Skeletal muscle satellite cell (primary cell): Measurements from ENCODE around the gene PADI4.
A peak's percentile ranks its signal among the peaks of the same experiment; 100 is the strongest.

Experiments used
- H3K27me3 ChIP-seq: 2 replicates; pipeline ENCODE4 v1.7.0; 2013; ENCODE audit warnings: low read length; ENCODE audit not compliant: control insufficient read depth, insufficient read depth
- H3K36me3 ChIP-seq: 2 replicates; pipeline ENCODE4 v1.7.0; 2013; ENCODE audit warnings: mild to moderate bottlenecking, control low read depth, low read length; ENCODE audit not compliant: insufficient read depth
- H3K4me1 ChIP-seq: 2 replicates; pipeline ENCODE4 v1.7.0; 2013; ENCODE audit warnings: low read length; ENCODE audit not compliant: control insufficient read depth, insufficient read depth
- H3K4me2 ChIP-seq: 2 replicates; pipeline ENCODE4 v1.7.0; 2013; ENCODE audit warnings: mild to moderate bottlenecking, low read length
- H3K4me3 ChIP-seq: 2 replicates; pipeline ENCODE4 v1.7.0; 2013; ENCODE audit warnings: low read length
- H3K9ac ChIP-seq: 2 replicates; pipeline ENCODE4 v1.7.0; 2013; ENCODE audit warnings: mild to moderate bottlenecking, low read depth, low read length, moderate library complexity
- H3K9me3 ChIP-seq: replicated peaks from 2 replicates; pipeline ENCODE4 v1.7.0; 2013; ENCODE audit warnings: mild to moderate bottlenecking, control low read depth, low read length

Gene PADI4

DNA sequence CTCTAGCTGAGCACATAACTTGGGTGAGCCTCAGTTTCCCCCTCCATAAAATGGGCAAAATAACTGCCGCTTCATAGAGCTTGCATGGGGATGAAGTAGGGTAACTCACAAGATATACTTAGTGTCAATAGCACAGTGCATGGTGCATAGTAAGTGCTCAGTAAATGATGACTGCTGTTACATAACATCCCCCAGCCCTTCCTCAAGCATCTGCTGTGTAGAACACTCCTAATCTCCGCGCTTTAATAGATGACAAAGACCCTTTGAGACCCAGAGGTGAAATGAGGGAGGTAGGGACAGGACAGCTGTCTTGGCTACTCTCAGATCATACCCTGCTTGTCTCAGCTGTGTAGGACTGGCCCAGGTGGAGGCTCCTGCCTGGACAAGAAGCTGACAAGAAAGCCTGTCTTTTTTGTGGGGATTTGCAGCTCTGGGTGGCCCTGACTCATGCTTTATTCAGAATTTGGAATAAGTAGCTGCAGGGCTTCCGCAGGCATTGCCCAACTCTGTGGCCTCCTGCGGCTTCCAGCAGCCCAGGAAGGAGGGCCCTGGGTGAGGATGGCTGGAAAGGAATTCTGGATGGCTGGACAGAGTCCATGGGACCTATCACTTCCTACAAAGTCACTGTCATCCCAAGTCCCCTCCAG, 20.7 kb upstream of the PADI4 start:
- H3K36me3 ChIP-seq: no peaks in the 10 kb centered on the region
- H3K9ac ChIP-seq: no peak overlapping the region
- H3K4me1 ChIP-seq: peaks cover 10% of the 10 kb centered on the region
- no peaks in the 10 kb centered on the region for H3K9me3 ChIP-seq
- H3K4me3 ChIP-seq: no peak overlapping the region
- peak overlapping the region; percentile 23 for H3K4me2 ChIP-seq
- peaks cover 58% of the 10 kb centered on the region for H3K27me3 ChIP-seq

DNA sequence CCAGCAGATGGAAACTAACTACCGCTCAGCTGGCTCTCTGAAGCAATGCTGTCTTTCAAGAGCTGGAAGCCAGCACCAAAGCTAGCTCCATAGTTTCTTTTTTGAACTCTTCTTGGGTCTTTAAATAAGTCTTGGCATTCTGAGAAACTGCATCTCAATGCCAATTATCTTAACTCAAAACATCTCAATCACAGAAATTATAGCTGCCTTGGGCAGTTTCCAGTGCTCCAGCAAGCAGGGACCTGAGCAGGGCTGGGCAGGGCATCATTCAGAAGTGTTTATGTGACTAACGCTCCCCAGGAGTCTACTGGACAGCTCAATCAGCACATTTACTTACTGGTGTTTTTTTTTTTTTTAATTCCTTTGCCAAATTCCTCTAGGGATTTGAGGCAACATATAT, 18.3 kb upstream of the PADI4 start:
- Histone ChIP-seq H3K36me3 (no peaks in the 10 kb centered on the region), H3K27me3 (peaks cover 46% of the 10 kb centered on the region), H3K9me3 (no peaks in the 10 kb centered on the region), H3K4me3 (no peak overlapping the region), H3K4me1 (peaks cover 10% of the 10 kb centered on the region), H3K9ac (no peak overlapping the region), H3K4me2 (peak overlapping the region; percentile 17)

DNA sequence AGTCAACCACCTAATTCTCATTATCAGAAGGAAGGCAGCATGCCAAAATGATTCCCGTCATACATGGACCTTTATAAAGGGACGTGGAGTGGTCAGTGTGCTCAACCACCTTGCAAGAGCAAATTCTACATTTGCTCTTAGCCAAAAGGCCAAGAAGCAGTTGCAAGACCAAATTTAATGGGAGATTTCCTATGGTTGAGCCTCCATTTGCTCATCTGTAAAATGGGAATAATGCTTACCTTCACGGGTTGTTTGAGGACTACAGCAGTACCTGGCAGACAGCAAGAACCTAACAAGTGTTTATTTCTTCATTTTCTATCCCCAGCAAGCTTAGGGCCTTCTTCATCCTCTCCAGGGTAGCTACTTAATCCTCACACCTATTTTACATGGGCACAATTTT, 17.4 kb upstream of the PADI4 start:
- Histone ChIP-seq H3K4me2 (no peak overlapping the region), H3K9me3 (no peaks in the 10 kb centered on the region), H3K9ac (no peak overlapping the region), H3K36me3 (no peaks in the 10 kb centered on the region), H3K4me1 (peaks cover 10% of the 10 kb centered on the region), H3K27me3 (peaks cover 39% of the 10 kb centered on the region), H3K4me3 (no peak overlapping the region)

- no peaks in the 10 kb centered on the region for H3K36me3 ChIP-seq
- H3K9me3 ChIP-seq: no peaks in the 10 kb centered on the region
- H3K27me3 ChIP-seq: peaks cover 40% of the 10 kb centered on the region
- peaks cover 3% of the 10 kb centered on the region for H3K4me1 ChIP-seq
- H3K4me2 ChIP-seq: no peak overlapping the region
- H3K9ac ChIP-seq: no peak overlapping the region
- no peak overlapping the region for H3K4me3 ChIP-seq
Measured at GRCh38 chr1:17292299-17293160, 15.5 kb upstream of the PADI4 start.

DNA sequence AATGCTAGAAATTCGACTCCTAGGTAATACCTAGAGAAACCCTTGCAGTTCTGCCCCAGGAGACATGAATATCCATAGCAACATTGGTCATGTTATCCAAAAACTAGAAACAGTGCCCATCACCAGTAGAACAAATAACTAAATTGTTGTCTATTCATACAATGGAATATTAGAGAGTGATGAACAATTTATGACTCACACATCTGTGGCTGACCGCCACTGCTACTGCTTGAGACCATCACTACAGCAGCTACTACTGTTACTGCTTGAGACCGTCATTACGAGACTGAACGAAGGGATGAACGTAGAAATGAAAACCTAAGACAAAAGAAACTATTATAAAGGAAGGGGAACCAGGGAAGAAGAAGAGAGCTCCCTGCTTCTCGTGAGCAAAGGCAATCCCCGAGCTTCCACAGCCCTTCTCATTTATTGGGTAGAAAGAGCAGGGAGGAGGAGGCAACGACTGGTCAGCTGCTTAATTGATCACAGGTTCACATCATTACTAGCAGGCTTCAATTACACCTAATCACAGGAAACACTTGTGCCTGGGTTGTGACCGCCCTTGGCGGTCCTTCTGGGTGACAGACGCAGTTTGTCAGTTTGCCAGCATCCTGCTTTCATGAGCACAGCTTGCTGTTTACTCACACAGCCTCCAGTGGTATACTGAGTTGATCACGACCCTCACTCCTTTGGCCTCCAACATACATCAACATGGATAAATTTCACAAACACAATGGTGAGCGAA, 14.1 kb upstream of the PADI4 start:
- H3K4me1 ChIP-seq: no peaks in the 10 kb centered on the region
- no peaks in the 10 kb centered on the region for H3K36me3 ChIP-seq
- H3K9ac ChIP-seq: no peak overlapping the region
- no peak overlapping the region for H3K4me2 ChIP-seq
- H3K27me3 ChIP-seq: peaks cover 52% of the 10 kb centered on the region
- no peaks in the 10 kb centered on the region for H3K9me3 ChIP-seq
- H3K4me3 ChIP-seq: no peak overlapping the region

DNA sequence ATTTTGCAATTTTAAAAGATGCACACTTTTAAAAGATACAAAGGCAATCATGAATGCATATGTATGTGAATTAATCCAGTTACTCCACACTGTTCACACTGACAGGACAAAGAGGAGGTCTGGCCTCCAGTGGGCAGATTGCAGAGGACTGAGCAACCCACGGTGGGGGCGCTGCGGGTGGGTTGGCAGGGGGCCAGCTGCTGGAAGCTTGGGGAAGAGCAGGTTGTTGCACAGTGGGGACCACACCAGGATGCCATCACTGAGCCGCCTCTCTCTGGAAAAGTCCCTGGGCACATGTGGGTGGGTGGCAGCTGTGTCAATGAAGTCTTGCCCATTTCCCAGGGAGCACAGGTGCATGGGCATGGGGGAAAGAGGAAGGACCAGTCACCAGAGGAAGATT, 12.7 kb upstream of the PADI4 start:
- no peak overlapping the region for H3K9ac ChIP-seq
- no peaks in the 10 kb centered on the region for H3K36me3 ChIP-seq
- no peak overlapping the region for H3K4me2 ChIP-seq
- no peaks in the 10 kb centered on the region for H3K4me1 ChIP-seq
- peaks cover 44% of the 10 kb centered on the region for H3K27me3 ChIP-seq
- no peak overlapping the region for H3K4me3 ChIP-seq
- H3K9me3 ChIP-seq: no peaks in the 10 kb centered on the region

DNA sequence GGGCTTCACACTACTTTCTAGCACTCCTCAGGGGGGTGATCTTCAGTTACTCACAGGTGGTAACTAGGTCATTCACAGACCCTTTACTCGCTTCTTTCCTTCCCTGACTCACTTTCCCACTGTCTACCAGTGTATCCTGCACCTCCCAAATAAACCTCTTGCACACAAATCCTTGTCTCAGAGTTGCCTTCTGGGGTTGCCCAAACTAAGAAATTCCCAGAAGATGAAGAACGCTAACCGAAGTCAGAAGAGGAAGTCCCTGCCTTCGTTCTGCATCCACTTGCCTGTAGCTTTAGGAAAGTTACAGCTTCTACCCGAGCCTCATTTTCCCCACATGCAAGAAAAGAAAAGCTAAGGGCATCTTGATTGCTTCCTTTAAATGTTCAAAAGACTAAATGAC, 11.9 kb upstream of the PADI4 start:
- Histone ChIP-seq H3K27me3 (peaks cover 36% of the 10 kb centered on the region), H3K4me3 (no peak overlapping the region), H3K4me1 (no peaks in the 10 kb centered on the region), H3K9ac (no peak overlapping the region), H3K4me2 (no peak overlapping the region), H3K36me3 (no peaks in the 10 kb centered on the region), H3K9me3 (no peaks in the 10 kb centered on the region)

DNA sequence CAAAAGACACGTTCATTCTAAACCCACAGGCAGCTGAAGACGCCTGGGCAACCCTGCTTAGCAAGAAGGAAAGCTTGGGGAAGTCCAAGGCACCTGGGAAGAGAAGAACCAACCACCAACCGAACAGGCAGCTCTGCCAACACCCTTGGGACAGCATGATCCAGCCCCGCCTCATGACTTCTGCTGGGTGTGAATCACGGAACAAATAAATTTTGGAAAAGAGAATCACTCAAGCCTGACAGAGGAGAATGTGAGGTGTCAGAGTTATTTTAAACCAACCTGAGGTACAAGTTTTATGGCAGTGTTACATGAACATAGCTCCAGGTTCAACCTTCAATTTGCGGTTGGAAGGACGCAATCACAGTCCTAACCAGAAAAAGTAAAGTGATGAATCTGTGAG, 10.0 kb upstream of the PADI4 start:
- H3K36me3 ChIP-seq: no peaks in the 10 kb centered on the region
- no peak overlapping the region for H3K4me2 ChIP-seq
- peaks cover 33% of the 10 kb centered on the region for H3K27me3 ChIP-seq
- peaks cover 8% of the 10 kb centered on the region for H3K9me3 ChIP-seq
- no peak overlapping the region for H3K4me3 ChIP-seq
- H3K4me1 ChIP-seq: no peaks in the 10 kb centered on the region
- no peak overlapping the region for H3K9ac ChIP-seq

DNA sequence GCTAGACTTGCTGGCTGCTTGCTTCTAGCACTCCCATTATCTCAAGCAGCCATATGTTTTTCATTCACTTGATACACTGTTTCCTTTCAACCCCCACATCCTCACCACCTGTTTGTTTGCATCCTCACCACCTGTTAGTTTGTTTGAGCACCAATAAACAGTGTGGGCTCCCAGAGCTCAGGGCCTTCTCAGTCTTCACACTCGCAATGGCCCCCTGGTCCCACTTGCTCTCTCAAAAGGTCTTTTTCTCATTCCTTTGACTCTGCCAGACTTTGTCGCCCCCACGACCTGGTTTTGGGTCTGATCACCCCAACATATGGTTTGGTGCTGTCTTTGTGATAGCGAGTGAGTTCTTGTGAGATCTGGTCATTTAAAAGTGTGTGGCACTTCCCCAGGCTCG, 6.2 kb upstream of the PADI4 start:
- Histone ChIP-seq H3K4me2 (no peak overlapping the region), H3K9me3 (peaks cover 8% of the 10 kb centered on the region), H3K4me3 (no peak overlapping the region), H3K36me3 (no peaks in the 10 kb centered on the region), H3K4me1 (no peaks in the 10 kb centered on the region), H3K27me3 (peaks cover 38% of the 10 kb centered on the region), H3K9ac (no peak overlapping the region)

- no peak overlapping the region for H3K4me3 ChIP-seq
- H3K4me1 ChIP-seq: no peaks in the 10 kb centered on the region
- peaks cover 8% of the 10 kb centered on the region for H3K9me3 ChIP-seq
Measured at GRCh38 chr1:17304151-17304825, 3.7 kb upstream of the PADI4 start.

DNA sequence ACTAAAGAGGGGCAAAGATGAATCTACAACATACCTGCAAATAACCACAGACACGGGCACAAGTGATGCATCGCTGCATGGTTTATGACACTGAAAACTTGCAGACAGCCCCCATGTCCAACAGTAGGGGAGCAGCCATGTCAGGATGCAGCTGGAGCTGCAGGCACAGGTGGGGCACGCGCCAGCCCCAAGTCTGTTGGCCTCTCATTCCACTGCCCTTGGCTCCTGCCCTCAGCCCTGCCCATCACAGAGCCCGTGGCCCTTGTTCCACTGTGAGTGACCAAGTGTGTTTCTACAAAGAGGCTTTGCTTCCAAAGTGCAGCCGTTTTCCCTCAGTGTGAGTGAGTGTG, 3.2 kb upstream of the PADI4 start:
- no peak overlapping the region for H3K4me3 ChIP-seq
- H3K36me3 ChIP-seq: no peaks in the 10 kb centered on the region
- H3K4me2 ChIP-seq: no peak overlapping the region
- no peak overlapping the region for H3K9ac ChIP-seq
- H3K4me1 ChIP-seq: no peaks in the 10 kb centered on the region
- H3K9me3 ChIP-seq: peaks cover 8% of the 10 kb centered on the region
- H3K27me3 ChIP-seq: peaks cover 49% of the 10 kb centered on the region

More at GRCh38 chr1:17304151-17304825, 3.7 kb upstream of the PADI4 start:
- no peak overlapping the region for H3K4me2 ChIP-seq
- H3K9ac ChIP-seq: no peak overlapping the region
- peaks cover 44% of the 10 kb centered on the region for H3K27me3 ChIP-seq
- no peaks in the 10 kb centered on the region for H3K36me3 ChIP-seq
